ENCODE measurements around the gene NRF1. TPM values are rescaled to one million over a fixed set of nuclear protein-coding genes. Genes with fewer than 3 reads are reported as not detected.

Gene NRF1
- total RNA-seq, 1 experiment from 2014 or later = 14.0 TPM

DNA sequence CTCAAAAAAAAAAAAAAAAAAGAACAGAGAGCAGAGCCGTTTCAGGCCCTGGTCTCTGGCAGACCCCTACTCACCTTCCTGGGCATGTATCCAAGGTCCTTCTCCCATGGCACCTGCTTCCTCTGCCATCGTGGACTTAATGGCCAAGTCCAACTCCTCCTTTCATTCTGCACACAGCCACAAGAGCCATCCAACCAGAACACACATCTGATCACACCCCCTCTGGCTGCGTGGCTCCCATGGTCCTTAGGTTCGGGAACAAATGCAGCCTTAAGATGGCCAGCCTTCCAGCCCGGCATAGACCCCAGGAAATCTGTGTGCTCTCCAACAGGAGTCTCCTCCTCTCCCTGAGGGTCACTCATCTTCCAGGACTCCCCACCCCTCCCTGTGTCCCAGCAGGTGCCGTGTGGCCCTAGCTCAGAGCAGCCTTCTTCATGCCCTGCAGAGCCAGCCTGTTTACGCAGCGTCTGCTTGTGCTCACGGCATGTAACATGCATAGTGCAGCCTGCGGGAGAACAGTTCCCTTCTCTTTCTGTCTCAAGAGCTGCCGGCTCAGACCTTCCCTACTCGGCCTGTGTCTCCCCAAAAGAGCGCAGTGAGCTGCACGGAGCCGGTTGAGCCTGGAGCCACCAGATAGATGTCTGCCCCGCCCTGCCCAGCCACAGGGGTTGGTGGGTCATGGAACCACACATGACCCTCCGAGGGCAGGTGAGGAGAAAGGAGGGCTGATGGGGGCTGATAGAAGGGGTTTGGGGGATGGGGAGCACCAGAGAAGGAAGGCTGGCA, 157.3 kb downstream of the NRF1 start:
- Histone ChIP-seq H3K27me3 (ENCODE audit: control insufficient read depth, insufficient read depth, low read length) (no peaks in the 10 kb centered on the region), H3K4me3 (ENCODE audit: low read depth in 2 of 2, low read length in 2 of 2) (no peak overlapping the region), H3K9me3 (ENCODE audit: control insufficient read depth, insufficient read depth, low read depth, low read length) (no peaks in the 10 kb centered on the region), H3K36me3 (ENCODE audit: control insufficient read depth, insufficient read depth, low read length) (no peaks in the 10 kb centered on the region), H3K27ac (ENCODE audit: low read length) (no peak overlapping the region), H3K4me1 (ENCODE audit: control insufficient read depth, insufficient read depth, low read length) (peaks cover 2% of the 10 kb centered on the region; the same call in 1 of the 2 replicates)
- no TSS peak for BruUV-seq (replicated peaks)
- POLR2A ChIA-PET = no interaction called here
- intact Hi-C loops (cut with micrococcal nuclease; ENCODE audit: unreplicated experiment) (no loop called here), in situ Hi-C loops (cut with HindIII; ENCODE audit: low pct_unique_long_range_greater_than_20kb, low sequenced_read_pairs) (no loop called here)
- no peak for ATAC-seq
- DNase-seq (ENCODE audit: low read depth, low spot score) = no peak
- CTCF ChIA-PET = no interaction called here
- no peak for TF ChIP-seq CTCF (IDR thresholded peaks at IDR 0.05)
- no peak for TF ChIP-seq TCF7L2 (IDR thresholded peaks at IDR 0.05; ENCODE audit: low read depth, low read length)
- TF ChIP-seq SIN3A (IDR thresholded peaks at IDR 0.05; ENCODE audit: borderline replicate concordance, insufficient read depth, low read depth, low read length) = no peak
- no peak for TF ChIP-seq POLR2AphosphoS5 (IDR thresholded peaks at IDR 0.05; ENCODE audit: low read depth, low read length)
- TF ChIP-seq REST (IDR thresholded peaks at IDR 0.05; ENCODE audit: insufficient read depth in 1 of 2, low read depth in 2 of 2, low read length in 1 of 2) = no peak

GRCh38 chr7:129769400-129769774, 157.9 kb downstream of the NRF1 start:
- no peaks in the 10 kb centered on the region for H3K36me3 ChIP-seq (ENCODE audit: control insufficient read depth, insufficient read depth, low read length)
- ATAC-seq = no peak
- H3K27me3 ChIP-seq (ENCODE audit: control insufficient read depth, insufficient read depth, low read length) = no peaks in the 10 kb centered on the region
- ChIA-PET CTCF (no interaction called here), POLR2A (no interaction called here)
- H3K27ac ChIP-seq (ENCODE audit: low read length) = no peak overlapping the region
- DNase-seq (ENCODE audit: low read depth, low spot score) = no peak
- H3K9me3 ChIP-seq (ENCODE audit: control insufficient read depth, insufficient read depth, low read depth, low read length) = no peaks in the 10 kb centered on the region
- BruUV-seq (replicated peaks) = no TSS peak
- intact Hi-C loops (cut with micrococcal nuclease; ENCODE audit: unreplicated experiment) = no loop called here
- H3K4me3 ChIP-seq (ENCODE audit: low read depth in 2 of 2, low read length in 2 of 2) = no peak overlapping the region
- H3K4me1 ChIP-seq (ENCODE audit: control insufficient read depth, insufficient read depth, low read length) = peaks cover 3% of the 10 kb centered on the region; the same call in 1 of the 2 replicates
- no peak for TF ChIP-seq REST (IDR thresholded peaks at IDR 0.05; ENCODE audit: insufficient read depth in 1 of 2, low read depth in 2 of 2, low read length in 1 of 2)
- TF ChIP-seq POLR2AphosphoS5 (IDR thresholded peaks at IDR 0.05; ENCODE audit: low read depth, low read length) = no peak
- TF ChIP-seq SIN3A (IDR thresholded peaks at IDR 0.05; ENCODE audit: borderline replicate concordance, insufficient read depth, low read depth, low read length) = no peak
- TF ChIP-seq TCF7L2 (IDR thresholded peaks at IDR 0.05; ENCODE audit: low read depth, low read length) = no peak
- no peak for TF ChIP-seq CTCF (IDR thresholded peaks at IDR 0.05)
- in situ Hi-C loops (cut with HindIII; ENCODE audit: low pct_unique_long_range_greater_than_20kb, low sequenced_read_pairs) = no loop called here
